HG03175 (cell line): ENCODE measurements around the gene MRGPRG.

Experiments
- ATAC-seq: cut with Tn5 transposase; IDR thresholded peaks from one replicate; pipeline ENCODE4 v1.9.1; 2021; ENCODE audit warnings: mild to moderate bottlenecking, moderate library complexity; ENCODE audit not compliant: unreplicated experiment

MRGPRG gene

DNA sequence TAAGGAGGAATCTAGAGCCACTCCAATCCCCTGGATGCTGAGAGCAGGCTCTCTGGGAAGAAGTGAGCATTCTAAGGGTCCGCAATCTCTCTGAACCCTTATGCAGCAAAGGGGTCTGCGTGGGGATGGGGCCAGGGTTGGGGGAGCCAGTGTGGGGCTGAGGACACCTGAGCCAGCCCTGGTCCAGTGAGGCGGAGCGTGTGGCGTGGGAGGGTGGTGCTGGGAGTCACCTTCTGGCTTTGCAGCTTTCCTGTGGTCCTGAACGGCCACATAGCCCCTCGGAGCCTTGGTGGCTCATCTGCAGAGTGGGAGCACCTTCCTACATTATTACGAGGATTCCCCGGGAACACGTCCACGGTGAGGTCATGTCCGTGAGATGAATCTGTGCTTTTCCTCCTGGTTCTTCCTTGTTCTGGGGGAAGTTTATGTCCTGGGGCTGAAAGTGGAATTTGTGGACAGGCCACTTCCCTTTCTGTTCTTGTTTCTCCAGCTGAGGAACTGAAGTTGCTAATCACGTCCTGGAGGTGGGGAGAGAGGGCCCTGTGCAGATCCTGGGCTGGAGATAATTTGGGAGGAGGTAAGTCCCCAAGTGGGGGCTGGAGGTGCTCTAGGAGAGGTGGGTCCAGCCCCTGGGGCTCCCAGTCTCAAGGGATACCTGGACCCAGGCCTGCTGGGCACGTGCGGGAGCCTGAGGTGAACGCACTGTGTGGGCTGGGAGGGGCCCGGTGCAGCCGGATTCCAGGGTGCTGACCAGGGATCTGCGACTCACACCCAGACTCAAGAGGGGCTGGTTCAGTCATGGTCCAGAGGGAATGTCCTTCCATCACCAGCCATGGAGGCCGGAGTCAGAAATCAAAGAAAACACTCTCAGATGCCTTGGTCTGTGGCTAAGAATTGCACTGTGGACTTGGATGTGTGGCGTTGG lies 7.5 kb upstream of the MRGPRG start:
- no peak for ATAC-seq

DNA sequence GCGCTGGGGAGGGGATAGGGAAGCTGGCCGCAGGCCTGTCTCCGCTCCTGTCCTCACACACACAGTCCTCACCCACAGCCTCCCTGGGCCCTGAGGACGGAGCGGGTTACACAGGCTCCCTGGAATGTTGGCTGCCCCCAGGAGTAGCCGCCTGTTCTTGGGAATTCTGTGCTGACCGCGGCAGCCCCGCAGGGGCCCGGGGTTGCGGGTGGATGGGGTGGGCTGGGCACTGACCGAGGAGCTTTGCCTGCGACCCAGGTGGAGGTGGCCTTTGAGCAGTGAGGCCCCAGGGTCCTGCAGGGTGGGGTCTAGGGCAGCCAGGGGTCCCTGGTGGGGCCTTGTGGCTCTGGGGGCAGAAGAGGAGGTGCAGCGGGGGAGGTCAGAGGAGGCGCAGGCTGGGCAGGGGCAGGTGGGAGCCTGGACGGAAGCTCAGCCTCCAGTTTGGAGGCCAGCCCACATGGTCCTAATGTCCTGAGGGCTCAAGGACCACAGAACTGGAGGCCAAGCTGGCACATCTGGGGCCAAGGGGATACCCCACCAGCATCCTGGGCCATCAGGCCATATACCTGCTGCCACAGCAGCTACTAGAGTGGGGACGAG lies 6.6 kb upstream of the MRGPRG start:
- no peak for ATAC-seq

DNA sequence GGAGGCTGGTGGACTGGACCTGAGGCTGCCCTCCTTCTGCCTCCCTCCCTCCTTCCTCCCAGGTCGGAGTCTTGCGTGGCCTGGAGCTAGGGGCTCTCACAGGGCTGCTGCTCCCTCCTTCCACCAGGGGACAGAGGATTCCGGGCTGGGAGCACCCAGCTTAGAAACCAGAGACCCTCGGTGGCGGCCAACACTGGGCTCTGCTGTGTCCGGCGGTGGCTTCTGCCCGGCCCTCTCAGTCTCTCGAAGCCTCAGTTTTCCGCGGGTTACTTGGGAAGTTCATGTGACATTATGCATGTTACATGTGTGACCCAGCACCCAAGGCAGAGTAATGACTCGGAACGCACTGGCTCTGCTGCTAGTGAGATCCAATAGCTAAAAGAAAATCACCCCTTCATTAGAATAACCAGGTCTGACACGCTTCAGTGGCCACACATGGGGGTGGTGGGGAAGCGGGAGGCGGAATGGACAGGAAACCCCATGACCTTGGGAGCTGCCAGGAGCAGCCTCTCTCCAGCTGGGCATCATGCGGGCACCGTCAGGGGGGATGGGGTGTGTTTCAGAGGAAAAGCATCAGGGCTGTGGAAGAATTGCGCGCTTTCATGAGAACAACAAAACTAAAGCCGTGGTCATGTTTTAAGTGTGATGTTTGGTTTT lies 5.9 kb upstream of the MRGPRG start:
- ATAC-seq, result no peak

DNA sequence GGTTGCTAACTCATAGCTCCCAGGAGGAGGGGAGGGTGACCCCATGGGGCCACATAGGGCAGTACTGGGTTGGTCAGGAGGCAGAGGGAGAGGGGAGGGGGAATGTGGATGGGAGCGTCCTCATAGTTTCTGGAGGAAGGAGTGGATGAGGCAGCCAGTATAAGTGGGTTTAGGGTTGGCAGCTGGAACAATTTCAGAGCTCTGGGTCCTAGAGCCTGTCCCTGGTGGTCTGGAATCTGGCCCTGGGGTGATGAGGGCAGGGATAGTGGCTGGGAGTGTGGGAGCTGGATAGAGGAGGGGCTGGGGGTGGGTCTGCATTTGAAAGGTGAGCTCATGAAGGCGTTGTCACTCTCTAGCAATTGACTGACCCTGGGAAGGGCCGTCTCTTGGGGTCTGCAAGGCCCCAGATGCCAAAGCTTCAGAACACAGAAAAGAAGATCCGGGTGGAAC lies 5.3 kb upstream of the MRGPRG start:
- no peak for ATAC-seq

DNA sequence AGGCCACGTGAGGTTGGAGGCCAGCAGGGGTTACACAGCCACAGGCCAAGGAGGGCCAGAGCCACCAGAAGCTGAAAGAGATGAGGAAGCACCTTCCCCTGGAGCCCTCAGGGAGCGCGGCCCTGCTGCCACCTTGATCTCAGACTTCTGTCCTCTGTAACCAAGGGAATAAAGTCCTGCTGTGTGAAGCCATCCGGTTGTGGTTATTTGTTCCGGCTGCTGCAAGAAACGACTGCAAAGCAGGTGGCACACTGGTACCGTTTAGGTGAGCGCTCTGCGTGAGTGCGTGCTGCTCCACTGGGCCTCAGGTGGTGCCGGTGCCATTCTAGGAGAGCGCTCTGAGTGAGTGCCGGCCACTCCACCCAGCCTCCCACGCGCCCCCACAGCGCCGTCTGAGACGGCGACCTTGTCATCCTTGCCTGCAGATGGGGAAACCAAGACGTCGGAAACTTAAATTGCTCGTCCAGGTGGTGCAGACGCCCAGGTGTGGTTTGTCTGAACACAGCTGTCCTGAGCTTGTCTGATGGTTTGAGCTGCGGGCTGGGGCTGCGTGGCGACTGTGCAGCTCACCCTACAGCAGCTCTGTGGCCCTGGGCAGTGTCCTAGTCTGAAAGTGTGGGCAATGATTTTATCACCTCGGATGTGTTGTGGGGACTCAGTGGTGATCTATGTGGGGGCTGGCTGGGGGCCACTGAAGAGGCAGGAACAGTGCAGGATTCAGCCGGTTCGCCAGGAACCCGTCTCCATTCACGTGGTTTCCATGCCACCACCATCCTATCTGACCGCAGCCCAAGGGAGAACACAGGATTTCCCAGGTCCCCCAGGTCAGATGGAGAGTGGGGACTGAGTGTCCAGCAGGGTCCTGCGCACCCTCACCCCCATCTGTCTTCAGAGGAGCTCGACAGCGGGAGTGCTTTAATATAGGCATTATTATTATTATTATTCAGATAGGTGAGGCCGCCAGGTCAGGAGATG lies 4.6 kb upstream of the MRGPRG start:
- ATAC-seq, result no peak

DNA sequence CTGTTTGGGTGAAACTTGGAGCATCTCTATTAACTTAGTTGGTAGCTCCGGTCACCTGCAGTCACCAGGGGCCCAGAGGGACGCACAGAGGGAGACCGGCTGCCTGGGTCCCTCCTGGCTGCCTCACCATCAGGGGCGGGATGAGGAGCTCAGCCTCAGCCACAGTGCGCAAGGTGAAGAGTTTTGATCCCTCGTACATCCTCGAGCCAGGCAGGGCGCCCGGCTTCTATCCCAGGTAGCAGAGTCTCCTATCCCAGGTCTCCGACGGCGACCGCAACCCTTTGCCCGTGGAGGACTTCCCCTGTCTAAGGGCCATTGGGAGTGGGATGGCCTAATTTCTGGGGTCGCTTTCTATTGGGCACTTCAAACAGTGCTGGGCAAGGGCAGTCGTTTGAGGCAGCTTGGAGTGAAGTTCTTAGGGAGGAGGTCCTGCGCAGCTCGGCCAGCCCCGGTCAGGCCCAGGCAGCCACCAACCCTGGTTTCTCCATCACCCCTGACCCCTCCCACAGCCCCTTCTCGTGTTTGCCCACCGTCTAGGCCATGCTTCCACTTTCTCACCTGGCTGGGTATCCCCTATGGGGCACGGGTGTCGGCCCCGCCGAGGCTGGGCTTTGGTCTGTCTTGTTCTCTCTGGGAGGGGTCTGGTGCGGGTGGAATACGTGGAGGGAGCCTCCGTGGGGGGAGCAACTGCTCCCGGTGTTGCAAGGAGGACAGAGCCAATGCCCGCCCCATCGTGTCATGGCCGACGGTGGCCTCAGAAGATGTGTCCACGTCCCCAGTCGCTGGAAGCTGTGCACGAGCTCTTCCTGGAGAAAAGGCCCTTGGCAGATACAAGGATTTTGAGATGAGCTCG lies 3.6 kb upstream of the MRGPRG start:
- ATAC-seq, result no peak

DNA sequence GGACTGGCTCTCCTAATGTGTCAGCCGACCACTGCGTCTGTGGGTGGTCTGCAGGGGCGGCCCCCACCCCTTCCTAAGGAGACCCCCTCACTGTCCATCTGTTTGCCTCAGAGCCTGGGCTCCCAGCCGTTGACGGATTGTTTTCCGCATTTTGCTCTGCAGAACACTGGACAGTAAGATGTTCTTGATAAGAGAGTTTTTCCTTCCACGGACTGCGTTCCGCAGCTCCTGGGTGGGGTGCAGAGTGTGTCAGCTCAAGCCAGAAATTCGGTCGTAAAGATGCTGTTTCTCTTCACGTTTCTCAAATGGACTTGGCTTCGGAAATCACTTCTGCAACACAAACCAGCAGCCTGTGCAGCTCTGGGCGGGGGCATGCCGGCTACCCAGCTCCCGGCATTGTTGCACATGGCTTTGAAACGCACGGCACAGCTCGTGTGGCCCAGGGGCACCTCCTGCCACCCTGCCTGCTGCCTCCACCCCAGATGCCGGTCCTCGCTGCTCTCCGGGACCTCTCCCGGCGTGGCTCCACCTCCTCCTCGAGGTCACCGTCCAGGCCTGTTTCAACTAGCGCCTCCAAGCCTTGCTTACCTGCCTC lies 2.9 kb upstream of the MRGPRG start:
- ATAC-seq, result no peak

DNA sequence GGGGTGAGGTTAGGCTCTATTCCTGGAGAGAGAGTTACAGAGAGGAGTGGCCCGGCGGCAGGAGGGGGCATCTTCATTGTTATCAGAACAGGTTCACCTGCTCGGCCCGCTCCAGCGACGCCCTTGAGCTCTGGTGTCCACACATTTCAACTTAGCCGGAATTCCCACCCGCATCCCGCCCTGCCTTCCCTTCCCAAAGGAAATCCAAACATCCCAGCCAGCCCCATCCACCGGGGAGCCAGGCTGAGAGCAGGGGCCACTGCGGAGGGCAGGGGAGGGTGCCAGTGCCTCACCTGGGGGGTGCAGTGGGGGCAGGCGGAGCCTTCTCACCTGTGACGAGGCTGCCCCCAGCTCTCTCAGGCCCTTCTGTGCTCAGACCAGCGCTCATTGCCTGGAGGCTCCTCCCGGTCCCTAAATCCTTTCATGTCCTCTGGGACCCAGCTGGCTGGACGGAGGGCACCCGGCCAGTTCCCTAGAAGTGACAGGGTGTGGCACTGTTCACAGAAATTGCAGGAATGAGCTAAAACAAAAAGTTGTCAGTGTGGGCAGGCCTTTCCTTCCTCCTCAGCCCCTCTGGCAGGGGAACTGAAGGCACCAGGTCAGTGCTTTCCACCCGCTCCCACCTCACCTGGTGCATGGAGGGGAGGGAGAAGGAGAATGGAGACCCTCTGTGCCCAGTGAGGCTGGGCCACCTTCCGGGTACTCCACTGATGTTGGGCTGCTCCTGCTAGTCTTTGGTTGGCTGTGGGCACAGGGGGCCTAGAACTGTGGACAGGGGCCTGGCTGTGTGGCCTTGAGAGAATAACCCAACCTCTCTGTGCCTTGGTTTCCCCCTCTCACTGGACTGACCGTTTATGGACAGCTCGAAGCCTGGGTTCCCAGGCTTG lies 2.2 kb upstream of the MRGPRG start:
- ATAC-seq, result no peak

DNA sequence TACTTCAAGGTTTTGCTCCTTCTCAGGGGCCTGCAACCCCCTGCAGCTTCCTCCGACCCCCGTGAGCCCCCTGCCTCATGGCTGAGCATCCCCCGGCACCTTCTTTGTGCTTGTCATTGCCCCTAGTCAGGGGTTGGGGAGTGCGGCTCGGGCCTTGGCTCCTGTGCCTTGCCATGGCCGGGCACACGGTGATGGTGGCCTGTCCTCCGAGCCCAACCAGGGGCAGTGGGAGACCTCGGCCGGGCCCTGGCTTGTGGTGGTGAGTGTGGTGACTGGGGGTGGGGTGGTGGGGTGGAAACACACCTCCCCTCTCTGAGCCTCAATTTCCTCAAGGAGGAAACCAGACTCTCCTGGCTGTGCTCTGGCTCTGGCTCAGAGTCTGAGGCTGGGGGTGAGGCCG lies 1.5 kb upstream of the MRGPRG start:
- ATAC-seq, result no peak

DNA sequence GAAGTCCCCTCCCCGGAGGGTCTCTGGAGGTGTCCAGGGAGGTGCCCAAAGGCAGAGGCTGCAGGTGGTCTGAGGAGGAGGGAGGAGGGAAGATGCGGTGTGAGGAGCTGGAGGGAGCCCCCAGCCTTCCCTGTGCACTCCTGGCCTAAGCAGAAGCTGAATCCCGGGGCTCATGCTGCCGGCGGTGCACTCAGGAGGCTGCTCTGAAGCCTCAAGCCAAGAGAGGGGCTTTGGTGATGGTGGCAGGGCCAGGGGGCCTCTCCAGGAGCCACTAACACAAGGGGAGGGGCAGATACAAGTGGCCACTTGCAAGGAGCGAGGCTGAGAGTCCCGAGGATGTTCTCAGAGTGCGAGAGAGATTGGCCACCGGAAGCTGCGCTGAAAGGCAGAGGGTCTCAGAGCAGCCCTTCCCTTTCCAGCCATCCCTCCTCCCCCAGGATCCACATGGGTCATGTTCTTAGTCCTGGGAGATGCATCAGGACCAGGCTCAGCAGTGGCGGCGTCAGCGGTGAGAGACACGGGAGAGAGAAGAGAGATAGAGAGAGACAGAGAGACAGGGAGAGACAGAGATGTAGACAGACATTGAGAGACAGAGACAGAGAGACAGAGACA lies 774 bp upstream of the MRGPRG start:
- ATAC-seq, result no peak

DNA sequence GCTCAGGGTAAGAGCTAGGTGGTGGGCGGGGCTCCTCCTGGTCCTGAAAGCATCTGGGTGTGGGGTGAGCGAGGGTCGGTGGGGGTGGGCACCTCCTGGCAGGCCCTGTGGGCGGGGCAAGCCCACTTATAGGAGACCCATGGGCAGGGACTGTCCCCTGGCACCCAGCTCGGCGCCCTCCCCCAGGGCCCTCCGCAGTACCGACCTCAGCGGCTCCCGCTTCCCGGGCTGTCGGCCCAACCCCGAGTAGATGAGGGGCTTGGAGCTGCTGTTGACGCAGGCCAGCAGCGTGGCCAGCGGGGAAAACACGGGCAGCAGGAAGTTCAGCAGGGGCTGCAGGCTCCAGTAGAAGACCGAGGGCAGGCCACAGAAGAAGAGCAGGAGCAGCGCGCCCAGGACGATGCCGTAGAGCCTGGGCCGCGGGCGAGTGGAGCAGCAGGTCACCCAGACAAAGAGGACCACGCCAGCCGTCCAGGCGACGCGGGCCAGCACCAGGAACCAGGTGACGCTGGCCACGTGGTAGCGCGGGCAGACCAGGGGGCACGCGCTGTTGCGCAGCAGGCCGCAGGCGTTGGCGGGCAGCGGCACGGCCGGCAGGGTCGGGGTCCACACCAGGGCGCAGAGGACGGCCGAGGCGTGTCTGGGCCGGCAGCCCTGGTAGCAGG lies 663 bp downstream of the MRGPRG start:
- no peak for ATAC-seq

DNA sequence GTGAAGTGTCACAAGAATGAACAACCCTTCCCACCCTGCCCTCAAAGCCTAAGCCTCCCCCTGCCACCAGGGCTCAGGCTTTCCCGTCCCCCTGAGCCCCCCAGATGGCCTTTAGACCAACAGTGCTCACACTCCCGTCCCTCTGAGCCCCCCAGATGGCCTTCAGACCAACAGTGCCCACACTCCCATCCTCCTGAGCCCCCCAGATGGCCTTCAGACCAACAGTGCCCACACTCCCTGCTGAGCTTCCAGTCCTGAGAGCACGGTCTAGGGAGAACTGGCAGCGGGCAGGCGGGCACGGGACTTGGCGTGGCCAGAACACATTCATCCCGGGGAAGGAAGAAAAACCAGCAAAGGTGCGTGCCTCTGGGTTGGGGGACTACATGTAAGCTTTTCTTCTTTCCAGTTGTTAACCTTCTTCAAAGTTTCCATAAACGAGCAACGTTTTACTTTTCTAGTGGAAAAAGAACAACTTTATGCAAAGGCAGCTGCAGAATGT lies 2.5 kb downstream of the MRGPRG start:
- no peak for ATAC-seq

DNA sequence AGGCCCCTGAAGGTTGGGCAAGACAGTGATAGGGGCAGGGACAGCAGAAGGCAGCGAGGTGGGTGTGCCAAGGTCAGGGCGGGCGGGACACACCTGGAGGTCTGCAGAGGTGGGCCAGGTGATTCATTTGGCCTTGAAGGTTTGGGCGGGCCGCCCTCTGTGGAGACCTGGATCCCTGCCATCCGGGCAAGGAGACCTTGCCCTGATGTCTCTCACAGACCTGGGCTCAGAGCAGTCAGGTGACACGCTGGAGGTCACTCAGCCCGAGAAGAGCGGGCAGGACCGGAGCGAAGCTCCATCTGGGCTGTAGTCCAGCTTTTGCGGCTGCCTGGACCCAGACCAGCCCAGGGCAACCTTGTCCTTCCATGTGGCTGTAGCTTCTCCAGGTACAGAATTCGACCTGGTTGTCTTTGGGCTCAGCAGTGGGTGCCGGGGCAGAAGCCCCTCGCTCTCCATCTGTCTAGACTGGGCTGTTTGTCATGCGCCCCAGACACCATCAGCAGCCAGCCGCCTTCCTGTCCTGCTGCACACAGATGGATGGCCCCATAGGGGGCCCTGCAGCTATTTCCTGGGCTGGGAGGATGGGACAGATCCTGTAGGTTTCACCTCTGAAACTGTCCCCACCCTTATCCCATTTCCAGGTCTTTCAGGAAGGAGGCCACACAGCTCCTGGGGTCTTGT lies 3.1 kb downstream of the MRGPRG start:
- no peak for ATAC-seq

DNA sequence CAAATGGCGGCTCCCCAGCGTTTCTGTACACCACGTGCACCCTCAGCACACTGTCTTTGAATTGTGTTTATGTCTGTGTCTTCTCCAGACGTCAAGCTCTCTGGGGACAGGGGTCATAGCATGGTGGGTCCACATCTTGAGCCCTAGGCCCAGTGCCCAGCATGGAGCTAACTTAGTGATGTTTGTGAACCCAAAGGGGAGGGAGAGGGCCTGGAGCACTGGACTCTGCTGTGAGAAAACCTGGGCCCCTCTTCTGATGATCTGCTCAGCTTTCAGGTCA lies 4.3 kb downstream of the MRGPRG start:
- ATAC-seq, result no peak

DNA sequence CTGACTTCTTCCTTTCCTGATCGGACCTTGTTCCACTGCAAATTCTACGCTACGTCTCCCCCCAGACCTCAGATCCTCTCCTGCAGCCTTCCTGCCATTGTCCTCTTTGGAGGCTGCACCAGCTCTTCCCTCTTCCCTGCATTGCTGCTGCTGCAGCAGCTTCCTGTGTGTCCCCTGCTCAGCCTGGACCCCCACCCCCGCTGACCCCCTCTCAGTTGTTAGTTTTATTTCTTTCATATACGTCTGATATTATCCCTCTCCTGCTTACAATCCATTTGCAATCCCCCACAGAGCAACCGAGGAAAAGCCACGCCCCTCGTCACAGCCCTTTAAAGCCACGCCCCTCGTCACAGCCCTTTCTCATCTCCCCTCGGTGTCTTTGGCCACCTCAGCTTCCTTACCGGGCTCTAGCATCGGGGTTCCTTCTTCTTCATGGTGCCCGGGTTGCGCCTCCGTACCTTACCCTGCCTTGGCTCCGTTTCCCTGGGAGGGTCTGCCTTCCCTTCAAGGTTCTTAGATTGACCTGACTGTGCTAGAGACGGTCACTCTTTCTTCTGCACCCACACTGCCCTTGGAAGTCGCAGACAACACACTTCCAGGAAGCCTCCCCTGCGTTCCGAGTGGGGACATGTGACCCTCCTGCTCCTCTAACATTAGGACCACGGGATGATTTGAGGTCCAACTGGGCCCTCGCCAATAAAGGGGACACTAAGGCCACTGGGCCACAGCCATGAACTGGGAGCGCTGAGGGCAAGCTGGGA lies 4.8 kb downstream of the MRGPRG start:
- ATAC-seq, result no peak

DNA sequence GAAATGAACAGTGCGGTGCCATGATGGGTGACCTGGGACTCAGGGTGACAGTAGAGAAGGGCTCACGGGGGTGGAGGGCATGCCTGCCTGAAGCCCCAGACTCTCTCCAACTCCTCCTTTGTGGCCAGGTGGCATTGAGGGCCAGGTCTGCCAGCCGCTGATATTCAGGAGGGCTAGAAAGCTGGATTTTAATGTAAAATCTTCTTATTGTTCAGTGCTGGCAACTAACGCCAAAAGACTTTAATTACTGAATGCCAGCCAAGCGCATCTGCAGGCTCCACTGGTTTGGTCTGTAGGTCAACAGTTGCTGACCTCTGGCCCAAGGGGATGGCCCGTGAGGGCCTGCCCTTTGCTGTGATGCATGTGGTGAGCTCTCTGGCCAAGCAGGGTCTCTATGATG lies 10.3 kb downstream of the MRGPRG start:
- no peak for ATAC-seq
